Colonic mucosa (tissue), 4 donors: Measurements from ENCODE around the gene NSMF. TPM values are rescaled to one million over a fixed set of nuclear protein-coding genes. Genes with fewer than 3 reads are reported as not detected.
A peak's percentile ranks its signal among the peaks of the same experiment; 100 is the strongest.

Source experiments
- DNase-seq: peaks from one replicate; pipeline ENCODE4 v3.0.0-alpha.2; 2020
- H3K27ac ChIP-seq: fragments of 200-600 bp; one replicate; pipeline ENCODE4 v1.8.0; 2021
- H3K27me3 ChIP-seq: fragments of 200-600 bp; one replicate; pipeline ENCODE4 v1.8.0; 2021
- H3K36me3 ChIP-seq: fragments of 200-600 bp; one replicate; pipeline ENCODE4 v1.8.0; 2021
- H3K4me1 ChIP-seq: fragments of 200-600 bp; one replicate; pipeline ENCODE4 v1.8.0; 2021; ENCODE audit warnings: mild to moderate bottlenecking
- H3K4me3 ChIP-seq: fragments of 200-600 bp; one replicate; pipeline ENCODE4 v1.8.0; 2021
- H3K9ac ChIP-seq, 2 donors: one replicate each; pipeline ENCODE4 v1.7.0; 2013; ENCODE audit warnings: control low read depth in 2 of 2, low read depth in 2 of 2, low read length in 2 of 2
- H3K9me3 ChIP-seq: fragments of 200-600 bp; one replicate; pipeline ENCODE4 v1.8.0; 2021
- intact Hi-C: fragments of 100-400 bp; cut with DNase I; formaldehyde crosslinking; loops from one replicate; pipeline ENCODE4 v1.14.1; 2022
- total RNA-seq, 2 donors: library from RNA; stranded (reverse); fragmentation: NEBNext Ultra II Directional in 1 of 2; extraction: Animal tissue kit (Norgen Biotek cat#: 25700) in 1 of 2; gene quantifications; one replicate each; pipeline ENCODE4 v1.2.1, GENCODE V29; 2021
- TF ChIP-seq, protein P1 (sequence below): fragments of 200-600 bp; IDR thresholded peaks from one replicate; pipeline ENCODE4 v1.8.0; 2022; ENCODE audit warnings: antibody characterized with exemption, mild to moderate bottlenecking
- donor health status: healthy.
- donor health status: DM: no; HTN: no; CAD: no.
- donor health status: DM: no; HTN: no; CAD: no.

The NSMF gene
- total RNA-seq, 2 donors from 2014 or later: 33.7 to 47.8 TPM

DNA sequence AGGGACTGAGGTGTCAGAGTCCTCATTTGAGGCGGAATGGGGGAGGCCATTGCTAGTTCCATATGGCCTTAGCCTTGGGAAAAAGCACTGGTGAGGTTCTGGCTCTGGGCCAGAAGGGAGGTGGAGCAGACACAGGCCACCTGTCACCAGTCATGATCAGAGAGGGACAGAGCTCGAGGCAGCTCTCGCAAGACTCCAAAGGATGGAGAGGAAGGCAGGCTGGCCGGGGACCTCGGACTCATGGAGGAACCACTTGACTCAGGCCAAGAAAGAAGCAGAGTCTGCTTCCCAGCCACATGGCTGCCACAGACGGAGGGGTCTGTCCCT lies 29.2 kb upstream of the NSMF start:
- Histone ChIP-seq H3K27me3 (no peaks in the 10 kb centered on the region), H3K27ac (no peak overlapping the region), H3K4me3 (no peak overlapping the region), H3K9me3 (no peaks in the 10 kb centered on the region), H3K36me3 (no peaks in the 10 kb centered on the region), H3K4me1 (no peaks in the 10 kb centered on the region), H3K9ac (no peak overlapping the region)
- TF ChIP-seq, protein P1, sequence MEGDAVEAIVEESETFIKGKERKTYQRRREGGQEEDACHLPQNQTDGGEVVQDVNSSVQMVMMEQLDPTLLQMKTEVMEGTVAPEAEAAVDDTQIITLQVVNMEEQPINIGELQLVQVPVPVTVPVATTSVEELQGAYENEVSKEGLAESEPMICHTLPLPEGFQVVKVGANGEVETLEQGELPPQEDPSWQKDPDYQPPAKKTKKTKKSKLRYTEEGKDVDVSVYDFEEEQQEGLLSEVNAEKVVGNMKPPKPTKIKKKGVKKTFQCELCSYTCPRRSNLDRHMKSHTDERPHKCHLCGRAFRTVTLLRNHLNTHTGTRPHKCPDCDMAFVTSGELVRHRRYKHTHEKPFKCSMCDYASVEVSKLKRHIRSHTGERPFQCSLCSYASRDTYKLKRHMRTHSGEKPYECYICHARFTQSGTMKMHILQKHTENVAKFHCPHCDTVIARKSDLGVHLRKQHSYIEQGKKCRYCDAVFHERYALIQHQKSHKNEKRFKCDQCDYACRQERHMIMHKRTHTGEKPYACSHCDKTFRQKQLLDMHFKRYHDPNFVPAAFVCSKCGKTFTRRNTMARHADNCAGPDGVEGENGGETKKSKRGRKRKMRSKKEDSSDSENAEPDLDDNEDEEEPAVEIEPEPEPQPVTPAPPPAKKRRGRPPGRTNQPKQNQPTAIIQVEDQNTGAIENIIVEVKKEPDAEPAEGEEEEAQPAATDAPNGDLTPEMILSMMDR: no peak
- DNase-seq: peak; percentile 53
- intact Hi-C loops: no loop called here

DNA sequence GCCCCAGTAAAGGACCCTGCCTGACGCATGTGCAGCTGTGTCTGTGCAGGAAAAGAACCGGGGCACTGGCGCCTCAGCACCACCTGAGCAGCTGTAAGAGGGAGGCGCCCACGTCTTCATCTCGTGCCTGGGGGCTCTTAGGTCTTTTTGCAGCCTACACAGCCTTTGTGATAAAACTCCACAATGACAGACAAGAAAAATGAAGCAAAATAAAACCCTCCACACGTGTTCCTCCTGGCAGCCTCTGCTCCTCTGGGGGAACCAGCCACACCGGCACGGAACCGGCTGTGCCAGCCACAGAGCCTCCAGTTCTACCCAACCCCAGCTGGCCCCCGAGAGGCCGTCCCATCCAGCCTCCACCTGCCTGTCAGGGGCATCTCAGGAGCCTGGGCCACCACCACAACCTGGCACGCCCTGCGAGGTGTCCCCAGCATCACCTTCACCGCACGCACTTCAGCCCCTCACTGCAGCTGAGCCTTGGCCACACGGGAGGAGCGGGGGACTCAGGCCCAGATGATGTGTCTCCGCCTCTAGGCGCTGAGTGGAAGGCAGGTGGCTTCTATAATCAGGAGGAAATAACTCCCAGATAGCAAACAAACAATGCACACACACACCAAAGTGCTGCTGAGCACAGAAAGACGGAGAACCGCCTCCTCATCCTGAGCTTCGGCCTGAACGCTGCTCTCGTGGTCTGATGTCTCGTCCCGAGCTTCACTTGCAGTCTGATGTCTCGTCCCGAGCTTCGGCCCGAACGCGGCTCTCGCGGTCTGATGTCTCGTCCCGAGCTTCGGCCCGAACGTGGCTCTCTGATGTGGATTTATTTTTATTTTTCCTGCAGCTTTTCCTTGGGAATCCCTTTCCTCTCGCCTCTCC lies 28.6 kb upstream of the NSMF start:
- no peak overlapping the region for H3K4me3 ChIP-seq
- H3K27me3 ChIP-seq: no peaks in the 10 kb centered on the region
- no peaks in the 10 kb centered on the region for H3K4me1 ChIP-seq
- H3K27ac ChIP-seq: no peak overlapping the region
- DNase-seq: no peak
- TF ChIP-seq, protein P1: no peak
- no peaks in the 10 kb centered on the region for H3K36me3 ChIP-seq
- intact Hi-C loops: no loop called here
- no peak overlapping the region for H3K9ac ChIP-seq
- H3K9me3 ChIP-seq: no peaks in the 10 kb centered on the region

DNA sequence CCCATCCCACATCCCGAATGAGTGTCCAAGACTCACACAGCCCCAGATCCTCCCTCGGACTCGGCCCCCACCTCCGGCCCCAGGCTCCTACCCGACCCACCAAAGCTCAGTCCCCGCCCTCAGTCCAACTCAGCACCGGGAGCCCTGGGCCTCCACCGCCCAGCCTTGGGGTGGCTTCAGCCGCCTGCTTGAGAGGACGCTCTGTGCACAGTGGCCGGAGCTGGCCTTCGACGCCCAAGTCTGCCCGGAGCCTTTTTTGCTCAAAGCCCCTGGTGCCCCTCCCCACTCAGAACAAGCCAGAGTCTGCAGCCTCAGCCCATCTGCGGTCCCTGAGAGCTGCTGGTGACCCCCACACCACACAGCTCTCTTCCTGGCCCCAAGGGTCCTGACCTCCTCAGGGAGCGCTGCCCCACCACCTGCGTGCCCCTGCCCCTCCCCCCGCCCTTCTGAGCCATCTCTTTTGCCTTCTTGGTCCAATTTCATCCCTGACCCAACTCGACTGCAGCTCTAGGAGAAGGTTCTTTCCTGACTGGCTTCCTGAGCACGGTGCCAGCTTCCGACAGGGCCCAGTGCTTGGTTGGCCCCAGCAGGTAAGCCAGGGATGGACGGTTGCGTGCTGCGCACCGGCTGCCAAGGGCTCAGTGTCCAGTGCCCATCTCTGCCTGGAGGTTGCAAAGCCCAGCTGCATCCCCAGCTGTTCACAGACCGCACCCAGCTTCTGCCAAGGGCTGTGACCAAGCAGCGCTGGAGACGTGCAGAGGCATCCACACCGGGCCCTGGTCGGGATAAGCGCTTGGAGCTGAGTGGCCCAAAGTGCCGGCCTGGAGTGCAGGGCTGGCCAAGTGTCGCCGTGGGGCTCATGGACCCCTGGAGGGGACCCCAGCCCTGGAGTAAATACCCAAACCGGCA lies 27.7 kb upstream of the NSMF start:
- Histone ChIP-seq H3K9me3 (no peaks in the 10 kb centered on the region), H3K27me3 (no peaks in the 10 kb centered on the region), H3K4me1 (no peaks in the 10 kb centered on the region), H3K36me3 (no peaks in the 10 kb centered on the region), H3K27ac (no peak overlapping the region), H3K9ac (no peak overlapping the region), H3K4me3 (no peak overlapping the region)
- no peak for DNase-seq
- intact Hi-C loops: no loop called here
- TF ChIP-seq, protein P1: no peak

GRCh38 chr9:137486141-137486490 lies 27.0 kb upstream of the NSMF start:
- intact Hi-C loops: no loop called here
- TF ChIP-seq, protein P1: no peak
- no peak for DNase-seq

GRCh38 chr9:137485343-137486140 lies 26.4 kb upstream of the NSMF start:
- no peaks in the 10 kb centered on the region for H3K9me3 ChIP-seq
- no peak for DNase-seq
- H3K9ac ChIP-seq: no peak overlapping the region
- H3K27ac ChIP-seq: no peak overlapping the region
- intact Hi-C loops: no loop called here
- no peaks in the 10 kb centered on the region for H3K4me1 ChIP-seq
- H3K4me3 ChIP-seq: no peak overlapping the region
- H3K27me3 ChIP-seq: no peaks in the 10 kb centered on the region
- no peaks in the 10 kb centered on the region for H3K36me3 ChIP-seq
- TF ChIP-seq, protein P1: no peak

More at GRCh38 chr9:137486141-137486490, 27.0 kb upstream of the NSMF start:
- Histone ChIP-seq H3K9me3 (no peaks in the 10 kb centered on the region), H3K9ac (no peak overlapping the region), H3K27me3 (no peaks in the 10 kb centered on the region), H3K4me3 (no peak overlapping the region), H3K4me1 (no peaks in the 10 kb centered on the region), H3K27ac (no peak overlapping the region), H3K36me3 (no peaks in the 10 kb centered on the region)
